IMR-90 (cell line): ENCODE measurements around the gene ASH1L. TPM values are rescaled to one million over a fixed set of nuclear protein-coding genes. Genes with fewer than 3 reads are reported as not detected.
A peak's percentile ranks its signal among the peaks of the same experiment; 100 is the strongest.
"Not testable (repeated sequence)": the region's sequence is repeated elsewhere in the genome, so short reads cannot be mapped to it uniquely, and the experiment has no call there.

Experiments used
- ATAC-seq: fragments of 200-7000 bp; cut with Tn5 transposase; 2 replicates; pipeline ENCODE4 v1.9.1; 2020; ENCODE audit warnings: low read depth, mild to moderate bottlenecking, moderate library complexity
- BruUV-seq: library from RNA; stranded (reverse); fragments of 400-500 nt; replicated peaks from 2 replicates; lab custom pipeline; 2021; lab: Mats Ljungman, UMichigan
- CTCF ChIA-PET: fragments of 300-600 bp; formaldehyde crosslinking; extraction: SDS; loops from one replicate; lab custom pipeline; 2021; ENCODE audit warnings: antibody characterized with exemption; lab: Yijun Ruan, JAX
- POLR2A ChIA-PET: fragments of 300-600 bp; sonication (Branson Sonifier 250); formaldehyde crosslinking; loops from one replicate; lab custom pipeline; 2022; ENCODE audit warnings: antibody characterized with exemption; ENCODE audit not compliant: unreplicated experiment; lab: Charles Lee
- DNase-seq: peaks from one replicate; pipeline ENCODE4 v3.0.0; 2013
- H2AFZ ChIP-seq: replicated peaks from 2 replicates; pipeline ENCODE3; 2013; ENCODE audit warnings: low read length, mild to moderate bottlenecking; ENCODE audit not compliant: poor library complexity
- H2AK5ac ChIP-seq: 2 replicates; pipeline ENCODE4 v1.6.1; 2013; ENCODE audit warnings: low read depth, low read length, inconsistent platforms
- H2AK9ac ChIP-seq: replicated peaks from 2 replicates; pipeline ENCODE3; 2013; ENCODE audit warnings: mild to moderate bottlenecking, low read depth, low read length, moderate library complexity; ENCODE audit not compliant: poor library complexity
- H2BK120ac ChIP-seq: 2 replicates; pipeline ENCODE4 v1.6.1; 2013; ENCODE audit warnings: low read depth, low read length, inconsistent platforms
- H2BK15ac ChIP-seq: 3 replicates; pipeline ENCODE4 v1.6.1; 2013; ENCODE audit warnings: low read depth, low read length, inconsistent platforms
- H2BK20ac ChIP-seq: 2 replicates; pipeline ENCODE4 v1.6.1; 2013; ENCODE audit warnings: low read depth, mild to moderate bottlenecking, inconsistent platforms, low read length, moderate library complexity
- H2BK5ac ChIP-seq: 2 replicates; pipeline ENCODE4 v1.6.1; 2013; ENCODE audit warnings: mild to moderate bottlenecking, low read depth, low read length, inconsistent platforms; ENCODE audit not compliant: poor library complexity, severe bottlenecking
- H3K14ac ChIP-seq: replicated peaks from 2 replicates; pipeline ENCODE4 v1.6.1; 2013; ENCODE audit warnings: low read depth, low read length, inconsistent platforms
- H3K18ac ChIP-seq: 2 replicates; pipeline ENCODE4 v1.6.1; 2013; ENCODE audit warnings: low read depth, low read length, control low read depth
- H3K23ac ChIP-seq: 2 replicates; pipeline ENCODE4 v1.6.1; 2013; ENCODE audit warnings: low read depth, low read length, inconsistent platforms
- H3K27ac ChIP-seq: 2 replicates; pipeline ENCODE4 v1.5.1; 2013; ENCODE audit warnings: mild to moderate bottlenecking, control low read depth, low read length; ENCODE audit not compliant: insufficient read depth
- H3K27me3 ChIP-seq: 2 replicates; pipeline ENCODE4 v1.6.1; 2013; ENCODE audit warnings: low read length; ENCODE audit not compliant: control insufficient read depth, insufficient read depth
- H3K36me3 ChIP-seq: 2 replicates; pipeline ENCODE4 v1.6.1; 2013; ENCODE audit warnings: low read length, mixed read lengths; ENCODE audit not compliant: control insufficient read depth, insufficient read depth
- H3K4ac ChIP-seq: 2 replicates; pipeline ENCODE4 v1.6.1; 2013; ENCODE audit warnings: low read depth, low read length, inconsistent platforms
- H3K4me1 ChIP-seq: 2 replicates; pipeline ENCODE4 v1.6.1; 2013; ENCODE audit warnings: low read length, mixed read lengths; ENCODE audit not compliant: control insufficient read depth, insufficient read depth
- H3K4me2 ChIP-seq: 2 replicates; pipeline ENCODE4 v1.6.1; 2013; ENCODE audit warnings: low read depth, mild to moderate bottlenecking, control low read depth, low read length, moderate library complexity
- H3K4me3 ChIP-seq: 2 replicates; pipeline ENCODE4 v1.5.1; 2013; ENCODE audit warnings: low read depth, mild to moderate bottlenecking, control low read depth, low read length, moderate library complexity; ENCODE audit not compliant: insufficient read depth
- H3K56ac ChIP-seq: 2 replicates; pipeline ENCODE4 v1.6.1; 2013; ENCODE audit warnings: low read length, inconsistent platforms; ENCODE audit not compliant: insufficient read depth; ENCODE audit errors: extremely low read depth
- H3K79me1 ChIP-seq, 2 experiments: 2 replicates each; pipeline ENCODE4 v1.6.1; 2013; ENCODE audit warnings: low read length in 2 of 2, inconsistent platforms in 1 of 2, low read depth in 1 of 2
- H3K9ac ChIP-seq: 2 replicates; pipeline ENCODE4 v1.6.1; 2013; ENCODE audit warnings: low read depth, low read length, control low read depth
- H3K9me1 ChIP-seq: 2 replicates; pipeline ENCODE4 v1.6.1; 2013; ENCODE audit warnings: low read length, inconsistent platforms; ENCODE audit not compliant: insufficient read depth
- H3K9me3 ChIP-seq: 2 replicates; pipeline ENCODE4 v1.6.1; 2013; ENCODE audit warnings: low read length; ENCODE audit not compliant: control insufficient read depth, insufficient read depth
- H4K20me1 ChIP-seq: 2 replicates; pipeline ENCODE4 v1.6.1; 2013; ENCODE audit warnings: low read length, inconsistent platforms; ENCODE audit not compliant: insufficient read depth
- H4K5ac ChIP-seq: 2 replicates; pipeline ENCODE4 v1.6.1; 2013; ENCODE audit warnings: mild to moderate bottlenecking, low read depth, low read length, control low read depth
- H4K8ac ChIP-seq, 2 experiments: 2 replicates each; pipeline ENCODE4 v1.6.1; 2013; ENCODE audit warnings: low read depth in 2 of 2, low read length in 2 of 2, control low read depth in 1 of 2, inconsistent platforms in 1 of 2
- H4K91ac ChIP-seq: 2 replicates; pipeline ENCODE4 v1.6.1; 2013; ENCODE audit warnings: low read depth, low read length, inconsistent platforms; ENCODE audit not compliant: insufficient read depth
- CEBPB ChIP-seq: IDR thresholded peaks from 2 replicates; pipeline ENCODE4 v1.6.1; 2012; ENCODE audit warnings: low read depth, low read length, improper control_type of control experiment
- WGBS, 2 experiments: methylation state at CpG; one replicate each; pipeline versions ENCODE4 v1.1.5 to v1.1.7; 2013; ENCODE audit warnings: missing lambda C conversion rate in 2 of 2; ENCODE audit not compliant: insufficient read length in 1 of 2; ENCODE audit errors: extremely low coverage in 2 of 2; 5-methylcytosine and 5-hydroxymethylcytosine counted together
- dilution Hi-C: fragments of 300-500 bp; cut with HindIII; formaldehyde crosslinking; loops from one replicate; pipeline ENCODE4 v1.14.3; 2018; ENCODE audit warnings: low sequenced_read_pairs; ENCODE audit not compliant: unreplicated experiment
- in situ Hi-C: fragments of 300-500 bp; cut with MboI; formaldehyde crosslinking; loops from 3 replicates; pipeline ENCODE4 v1.14.3; 2019; ENCODE audit warnings: low sequenced_read_pairs, inconsistent platforms, mixed read lengths
- intact Hi-C: fragments of 100-400 bp; cut with micrococcal nuclease; formaldehyde crosslinking; loops from 2 replicates; pipeline ENCODE4 v1.10.0; 2022
- polyA plus RNA-seq, 3 experiments: library from polyadenylated mRNA; depleted of rRNA; stranded (reverse); fragments of >200 nt; gene quantifications; 2 replicates each; pipeline ENCODE4 v1.2.3, GENCODE V29; 2012; ENCODE audit warnings: low replicate concordance in 1 of 3
- total RNA-seq: library from RNA; depleted of rRNA; stranded (reverse); fragments of >200 nt; gene quantifications from 2 replicates; pipeline ENCODE4 v1.2.3, GENCODE V29; 2012

Gene ASH1L
- total and polyA plus RNA-seq, 2 of the 4 experiments (the other 2 are of a cell fraction): 13.7 to 18.5 TPM

GRCh38 chr1:155411840-155412239 lies 150.8 kb downstream of the ASH1L start:
- H4K20me1 ChIP-seq, intact Hi-C loops, H2BK15ac ChIP-seq, H3K27ac ChIP-seq, dilution Hi-C loops, H2AFZ ChIP-seq, H3K23ac ChIP-seq, H3K27me3 ChIP-seq, H2AK5ac ChIP-seq, H3K18ac ChIP-seq, H2BK5ac ChIP-seq, H4K91ac ChIP-seq, BruUV-seq, H3K9me3 ChIP-seq, CTCF ChIA-PET, H4K5ac ChIP-seq, POLR2A ChIA-PET, H3K56ac ChIP-seq, H2AK9ac ChIP-seq, H3K4me2 ChIP-seq, H2BK120ac ChIP-seq, ATAC-seq, in situ Hi-C loops, H4K8ac ChIP-seq, H3K4me3 ChIP-seq, H3K9me1 ChIP-seq, DNase-seq, H3K9ac ChIP-seq, H2BK20ac ChIP-seq, H3K14ac ChIP-seq, H3K4me1 ChIP-seq, H3K4ac ChIP-seq, H3K36me3 ChIP-seq: not testable (repeated sequence)
- H3K79me1 ChIP-seq: peaks cover under 1 to 13% of the 10 kb centered on the region in 2 experiments
- peak; percentile 58 for TF ChIP-seq CEBPB
- 100% methylated on average over 1 of the region's 9 CpGs; no CpG with 5 or more reads in 1 of the 2 experiments for WGBS, 2 experiments
